Lung (tissue), 16 donors: ENCODE measurements around the gene RBM6. TPM values are rescaled to one million over a fixed set of nuclear protein-coding genes. Genes with fewer than 3 reads are reported as not detected.
A peak's percentile ranks its signal among the peaks of the same experiment; 100 is the strongest.

Source experiments
- ATAC-seq: fragments of 200-7000 bp; cut with Tn5 transposase; one replicate; pipeline ENCODE4 v1.9.1; 2020; ENCODE audit warnings: moderate number of reproducible peaks; ENCODE audit not compliant: insufficient read depth, low FRiP score
- DNase-seq, 3 donors: peaks; one replicate each; pipeline ENCODE4 v3.0.0-alpha.2; 2013 to 2017
- H3K27ac ChIP-seq, 2 donors: one replicate each; pipeline ENCODE4 v1.5.1; 2013; ENCODE audit warnings: mild to moderate bottlenecking in 2 of 2, moderate library complexity in 2 of 2, control low read depth in 1 of 2, inconsistent platforms in 1 of 2, low read depth in 1 of 2, low read length in 1 of 2
- H3K27me3 ChIP-seq, 3 donors: one replicate each; pipeline ENCODE4 v1.5.1; 2013; ENCODE audit warnings: low read length in 2 of 3; ENCODE audit not compliant: control insufficient read depth in 3 of 3, insufficient read depth in 3 of 3
- H3K36me3 ChIP-seq, 4 donors: one replicate each; pipeline ENCODE4 v1.5.1; 2013; ENCODE audit warnings: low read length in 4 of 4, mild to moderate bottlenecking in 1 of 4, moderate library complexity in 1 of 4; ENCODE audit not compliant: control insufficient read depth in 4 of 4, insufficient read depth in 4 of 4
- H3K4me1 ChIP-seq, 5 donors: one replicate each; pipeline ENCODE4 v1.5.1; 2013; ENCODE audit warnings: low read length in 5 of 5, mild to moderate bottlenecking in 2 of 5, moderate library complexity in 1 of 5; ENCODE audit not compliant: control insufficient read depth in 5 of 5, insufficient read depth in 5 of 5
- H3K4me3 ChIP-seq: one replicate; pipeline ENCODE4 v1.5.1; 2013; ENCODE audit warnings: mild to moderate bottlenecking, control low read depth, moderate library complexity
- H3K9ac ChIP-seq, 2 donors: one replicate each; pipeline ENCODE4 v1.5.1; 2013; ENCODE audit warnings: low read length in 2 of 2, control low read depth in 1 of 2; ENCODE audit not compliant: insufficient read depth in 1 of 2
- H3K9me3 ChIP-seq, 4 donors: one replicate each; pipeline ENCODE4 v1.5.1; 2013; ENCODE audit warnings: low read length in 3 of 4, mild to moderate bottlenecking in 1 of 4, moderate library complexity in 1 of 4; ENCODE audit not compliant: control insufficient read depth in 4 of 4, insufficient read depth in 3 of 4
- CTCF ChIP-seq: IDR thresholded peaks from 2 replicates; pipeline ENCODE4 v1.5.1; 2012; ENCODE audit warnings: mild to moderate bottlenecking; ENCODE audit errors: control extremely low read depth, extremely low read depth
- WGBS, 2 donors: extraction: QIAGEN DNeasy Blood & Tissue Kit; methylation state at CpG; one replicate each; pipeline ENCODE4 v1.1.7; 2013; 5-methylcytosine and 5-hydroxymethylcytosine counted together
- long read RNA-seq, 5 donors: transcript quantifications; one replicate each; lab custom pipeline, GENCODE V29; 2026
- polyA plus RNA-seq, 2 donors: library from polyadenylated mRNA; stranded (reverse); fragments of 200-250 nt; gene quantifications; one replicate each; pipeline ENCODE4 v1.2.1, GENCODE V29; 2013
- total RNA-seq, 2 donors: library from RNA; depleted of rRNA in 1 of 2; stranded (reverse); fragments of >200 nt in 1 of 2; gene quantifications; one replicate each; pipeline ENCODE4 v1.2.1, GENCODE V29; 2014 to 2021
- donor health status: control.
- donor health status: control.
- donor health status: Bipolar disorder and iron deficiency.
- donor health status: healthy.
- donor health status: DM: yes; HTN: yes; CAD: no.

The RBM6 gene, protein sequence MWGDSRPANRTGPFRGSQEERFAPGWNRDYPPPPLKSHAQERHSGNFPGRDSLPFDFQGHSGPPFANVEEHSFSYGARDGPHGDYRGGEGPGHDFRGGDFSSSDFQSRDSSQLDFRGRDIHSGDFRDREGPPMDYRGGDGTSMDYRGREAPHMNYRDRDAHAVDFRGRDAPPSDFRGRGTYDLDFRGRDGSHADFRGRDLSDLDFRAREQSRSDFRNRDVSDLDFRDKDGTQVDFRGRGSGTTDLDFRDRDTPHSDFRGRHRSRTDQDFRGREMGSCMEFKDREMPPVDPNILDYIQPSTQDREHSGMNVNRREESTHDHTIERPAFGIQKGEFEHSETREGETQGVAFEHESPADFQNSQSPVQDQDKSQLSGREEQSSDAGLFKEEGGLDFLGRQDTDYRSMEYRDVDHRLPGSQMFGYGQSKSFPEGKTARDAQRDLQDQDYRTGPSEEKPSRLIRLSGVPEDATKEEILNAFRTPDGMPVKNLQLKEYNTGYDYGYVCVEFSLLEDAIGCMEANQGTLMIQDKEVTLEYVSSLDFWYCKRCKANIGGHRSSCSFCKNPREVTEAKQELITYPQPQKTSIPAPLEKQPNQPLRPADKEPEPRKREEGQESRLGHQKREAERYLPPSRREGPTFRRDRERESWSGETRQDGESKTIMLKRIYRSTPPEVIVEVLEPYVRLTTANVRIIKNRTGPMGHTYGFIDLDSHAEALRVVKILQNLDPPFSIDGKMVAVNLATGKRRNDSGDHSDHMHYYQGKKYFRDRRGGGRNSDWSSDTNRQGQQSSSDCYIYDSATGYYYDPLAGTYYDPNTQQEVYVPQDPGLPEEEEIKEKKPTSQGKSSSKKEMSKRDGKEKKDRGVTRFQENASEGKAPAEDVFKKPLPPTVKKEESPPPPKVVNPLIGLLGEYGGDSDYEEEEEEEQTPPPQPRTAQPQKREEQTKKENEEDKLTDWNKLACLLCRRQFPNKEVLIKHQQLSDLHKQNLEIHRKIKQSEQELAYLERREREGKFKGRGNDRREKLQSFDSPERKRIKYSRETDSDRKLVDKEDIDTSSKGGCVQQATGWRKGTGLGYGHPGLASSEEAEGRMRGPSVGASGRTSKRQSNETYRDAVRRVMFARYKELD
- 100 to 1,000 TPM in 1 of 2 donors, 10 to 100 TPM in 1; 70.4 to 126 TPM for total RNA-seq
- polyA plus RNA-seq: 10 to 100 TPM; 42.1 to 88.9 TPM
- long read RNA-seq, donor 1, partial matches to known transcripts: 180 of 184 reads
- long read RNA-seq, donor 1, other reads (novel, unspliced or antisense): 0 of 184 reads
- long read RNA-seq, donor 2, partial matches to known transcripts: 82 of 83 reads
- long read RNA-seq, donor 2, other reads (novel, unspliced or antisense): 0 of 83 reads
- long read RNA-seq, donor 3, partial matches to known transcripts: 72 of 75 reads
- long read RNA-seq, donor 3, other reads (novel, unspliced or antisense): 0 of 75 reads
- long read RNA-seq, donor 4, partial matches to known transcripts: 60 of 60 reads
- long read RNA-seq, donor 4, other reads (novel, unspliced or antisense): 0 of 60 reads
- long read RNA-seq, donor 5, partial matches to known transcripts: 178 of 185 reads
- long read RNA-seq, donor 5, other reads (novel, unspliced or antisense): 0 of 185 reads

DNA sequence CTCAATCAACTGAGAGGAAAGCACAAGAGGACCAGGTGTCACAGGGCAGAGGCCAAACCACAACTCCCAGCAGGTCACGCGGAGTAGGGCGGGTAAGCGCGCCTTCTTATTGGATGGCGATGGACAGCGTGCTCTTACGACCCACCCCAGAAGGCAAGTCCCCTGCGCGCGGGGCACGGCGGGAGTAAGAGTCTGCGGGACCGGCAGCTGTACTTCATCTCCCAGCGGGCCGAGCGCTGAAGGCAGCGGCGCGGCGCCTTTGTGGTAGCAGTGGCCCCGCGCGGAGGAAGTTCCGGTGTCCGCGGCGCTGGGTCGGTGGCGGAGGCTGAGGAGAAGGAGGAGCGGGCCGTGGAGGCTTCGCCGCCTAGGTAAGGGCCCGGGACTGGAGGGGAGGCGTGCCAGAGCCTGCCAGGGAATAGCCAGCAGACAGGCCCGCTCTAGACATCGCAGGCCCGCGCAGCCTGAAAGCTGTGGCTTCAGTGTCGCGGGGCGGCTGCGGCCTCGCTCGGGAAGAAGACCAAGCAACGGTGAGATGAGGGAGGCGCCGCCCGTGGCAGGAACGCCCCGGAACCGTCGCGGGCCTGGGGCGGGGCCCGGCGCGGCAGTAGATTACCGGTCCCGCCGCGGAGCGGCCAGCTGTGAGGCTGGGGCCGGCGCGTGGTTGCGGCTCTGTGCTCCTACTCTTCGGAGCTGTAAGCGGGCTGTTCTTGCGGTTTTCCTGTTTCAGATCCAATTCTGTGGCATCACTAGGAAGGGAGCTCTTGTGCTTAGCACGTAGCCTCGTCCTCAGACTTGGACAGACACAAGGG is at the start of gene RBM6:
TSS of gene RBM6 (plus strand) at position 293 of the 809 bp plus-strand sequence. CDS start 22,492 bp downstream, outside the sequence.
- Histone ChIP-seq H3K36me3 (peaks cover 0 to 3% (median under 1%) of the 10 kb centered on the region in 4 donors), H3K27ac (peak within 1 kb of the TSS; percentile 93 to 95), H3K27me3 (no peaks in the 10 kb centered on the region), H3K9ac (peak within 1 kb of the TSS; percentile 82 to 83), H3K9me3 (no peaks in the 10 kb centered on the region), H3K4me1 (peaks cover 0 to 8% (median 3%) of the 10 kb centered on the region in 5 donors), H3K4me3 (peak within 1 kb of the TSS; percentile 68)
- DNase-seq (peak; percentile 97 to 99 (median 98)), ATAC-seq (peak; percentile 98)
- WGBS, 2 donors: 1% methylated on average over 55 to 74 of the region's 74 CpGs
- TF ChIP-seq CTCF: no peak

- TF ChIP-seq CTCF: no peak
- Histone ChIP-seq H3K27me3 (no peaks in the 10 kb centered on the region), H3K9ac (no peak overlapping the region), H3K9me3 (no peaks in the 10 kb centered on the region), H3K4me3 (no peak overlapping the region), H3K4me1 (peaks cover 0 to 7% (median under 1%) of the 10 kb centered on the region in 5 donors), H3K36me3 (peaks cover 0 to 29% (median 0%) of the 10 kb centered on the region in 4 donors), H3K27ac (no peak overlapping the region)
- no peak for DNase-seq
- no peak for ATAC-seq
- 96 to 99% methylated on average over 9 of the region's 9 CpGs for WGBS, 2 donors
These were observed 44.2 kb upstream of the RBM6 start for GRCh38 chr3:49895791-49896190.

DNA sequence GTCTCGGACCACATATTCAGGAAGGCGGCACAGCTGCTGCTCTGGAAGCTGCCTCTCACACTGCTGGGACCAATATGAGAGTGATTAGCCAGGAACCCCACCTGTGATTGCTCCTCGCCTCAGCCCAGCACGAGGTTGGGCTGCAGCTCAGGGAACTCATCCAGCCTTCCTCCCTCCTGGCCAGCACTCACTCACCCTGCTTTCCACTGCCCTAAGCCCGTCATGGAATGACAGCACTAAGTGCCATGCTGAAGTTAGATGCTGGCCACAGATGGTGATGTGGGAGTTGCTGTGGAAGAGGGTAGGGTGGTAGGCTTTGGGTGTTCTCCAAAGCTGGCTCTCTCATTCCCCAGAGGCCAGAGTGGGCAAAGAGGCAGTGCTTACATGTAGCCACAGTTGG is 43.6 kb upstream of the RBM6 start:
- peaks cover 0 to 25% (median 0%) of the 10 kb centered on the region in 4 donors for H3K36me3 ChIP-seq
- 89 to 92% methylated on average over 5 of the region's 5 CpGs for WGBS, 2 donors
- H3K27me3 ChIP-seq: no peaks in the 10 kb centered on the region
- no peak for DNase-seq
- ATAC-seq: no peak
- H3K9me3 ChIP-seq: no peaks in the 10 kb centered on the region
- no peak overlapping the region for H3K9ac ChIP-seq
- H3K27ac ChIP-seq: no peak overlapping the region
- H3K4me1 ChIP-seq: peaks cover 0 to 10% (median 6%) of the 10 kb centered on the region in 5 donors
- TF ChIP-seq CTCF: no peak
- no peak overlapping the region for H3K4me3 ChIP-seq
